Central memory CD8-positive, alpha-beta T cell (primary cell): Measurements from ENCODE around the gene STT3B.

Experiments
- ATAC-seq: fragments of 150-1000 bp; cut with Tn5 transposase; replicated peaks from 2 replicates; pipeline ENCODE4 v1.10.0; 2022; ENCODE audit warnings: mild to moderate bottlenecking, moderate FRiP score, moderate number of reproducible peaks; ENCODE audit not compliant: poor library complexity, severe bottlenecking; ENCODE audit errors: extremely low read depth
- DNase-seq, 2 donors: peaks; one replicate each; pipeline ENCODE4 v3.0.0; 2021; ENCODE audit warnings: low spot score in 2 of 2
- H3K27ac Mint-ChIP-seq: one replicate; pipeline ENCODE4 v1.8.0; 2022; ENCODE audit warnings: low read depth, mild to moderate bottlenecking, moderate library complexity, mixed read lengths
- H3K27me3 Mint-ChIP-seq: one replicate; pipeline ENCODE4 v1.8.0; 2022; ENCODE audit warnings: mixed read lengths
- H3K36me3 Mint-ChIP-seq: one replicate; pipeline ENCODE4 v1.8.0; 2022; ENCODE audit warnings: mild to moderate bottlenecking, moderate library complexity, mixed read lengths; ENCODE audit not compliant: insufficient read depth
- H3K4me1 Mint-ChIP-seq: one replicate; pipeline ENCODE4 v1.8.0; 2022; ENCODE audit warnings: mixed read lengths
- H3K4me3 Mint-ChIP-seq: one replicate; pipeline ENCODE4 v1.8.0; 2022; ENCODE audit warnings: mild to moderate bottlenecking, moderate library complexity, mixed read lengths
- H3K9me3 Mint-ChIP-seq: one replicate; pipeline ENCODE4 v1.8.0; 2022; ENCODE audit warnings: mixed read lengths

The STT3B gene

DNA sequence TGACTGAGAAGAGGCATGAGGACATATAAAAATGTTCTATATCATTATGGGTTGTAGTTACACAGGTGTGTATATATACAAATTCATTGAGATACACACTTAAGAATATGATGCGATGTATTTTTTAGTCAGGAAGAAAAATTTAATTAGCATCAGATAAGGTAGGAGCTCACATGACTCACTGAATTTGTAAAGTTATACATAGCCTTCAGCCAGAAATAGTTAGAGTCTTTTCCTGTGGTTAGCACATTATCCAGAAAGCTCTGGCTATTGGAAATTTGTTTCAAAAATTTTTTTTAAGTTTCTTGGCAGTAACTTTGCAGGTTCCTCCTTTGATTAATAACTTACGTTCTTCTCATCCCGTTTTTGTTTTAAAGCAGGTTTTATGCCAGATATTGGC is 88.6 kb downstream of the STT3B start:
- Mint-ChIP-seq H3K4me1 (peaks cover 19% of the 10 kb centered on the region), H3K9me3 (no peaks in the 10 kb centered on the region), H3K27me3 (no peaks in the 10 kb centered on the region), H3K36me3 (peaks cover 43% of the 10 kb centered on the region), H3K4me3 (no peak overlapping the region), H3K27ac (no peak overlapping the region)
- DNase-seq (no peak), ATAC-seq (no peak)

- Mint-ChIP-seq H3K27ac (no peak overlapping the region), H3K36me3 (peaks cover 48% of the 10 kb centered on the region), H3K4me1 (peaks cover 19% of the 10 kb centered on the region), H3K9me3 (no peaks in the 10 kb centered on the region), H3K27me3 (no peaks in the 10 kb centered on the region), H3K4me3 (no peak overlapping the region)
- ATAC-seq: no peak
- no peak for DNase-seq
Measured at GRCh38 chr3:31622636-31623288, 90.0 kb downstream of the STT3B start.

- ATAC-seq: no peak
- H3K36me3 Mint-ChIP-seq: peaks cover 47% of the 10 kb centered on the region
- H3K9me3 Mint-ChIP-seq: no peaks in the 10 kb centered on the region
- no peak overlapping the region for H3K4me3 Mint-ChIP-seq
- no peak for DNase-seq
- H3K27ac Mint-ChIP-seq: peak overlapping the region; percentile 20
- H3K27me3 Mint-ChIP-seq: no peaks in the 10 kb centered on the region
- peaks cover 19% of the 10 kb centered on the region for H3K4me1 Mint-ChIP-seq
Measured at GRCh38 chr3:31624083-31624709, 91.5 kb downstream of the STT3B start.

GRCh38 chr3:31625358-31625757 is 92.6 kb downstream of the STT3B start:
- H3K27ac Mint-ChIP-seq: no peak overlapping the region
- H3K4me1 Mint-ChIP-seq: peaks cover 19% of the 10 kb centered on the region
- no peaks in the 10 kb centered on the region for H3K9me3 Mint-ChIP-seq
- DNase-seq: no peak
- no peak for ATAC-seq
- no peak overlapping the region for H3K4me3 Mint-ChIP-seq
- peaks cover 51% of the 10 kb centered on the region for H3K36me3 Mint-ChIP-seq
- H3K27me3 Mint-ChIP-seq: no peaks in the 10 kb centered on the region

DNA sequence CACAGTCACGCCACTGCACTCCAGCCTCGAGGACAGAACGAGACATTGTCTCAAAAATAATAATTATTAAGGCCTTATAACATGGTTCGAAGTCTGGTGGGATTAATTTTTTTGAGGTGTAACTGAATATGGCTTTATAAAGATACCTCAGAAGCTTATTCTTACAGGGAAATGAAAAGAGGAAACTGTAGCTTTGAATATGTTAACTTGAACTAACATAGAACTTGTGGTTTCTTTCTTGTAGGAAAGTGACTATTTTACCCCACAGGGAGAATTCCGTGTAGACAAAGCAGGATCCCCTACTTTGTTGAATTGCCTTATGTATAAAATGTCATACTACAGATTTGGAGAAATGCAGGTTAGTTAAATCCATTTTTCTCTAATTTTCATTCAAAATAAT is 96.3 kb downstream of the STT3B start:
- H3K36me3 Mint-ChIP-seq: peaks cover 66% of the 10 kb centered on the region
- peaks cover 5% of the 10 kb centered on the region for H3K4me1 Mint-ChIP-seq
- DNase-seq (no peak), ATAC-seq (no peak)
- H3K9me3 Mint-ChIP-seq: no peaks in the 10 kb centered on the region
- no peaks in the 10 kb centered on the region for H3K27me3 Mint-ChIP-seq
- no peak overlapping the region for H3K4me3 Mint-ChIP-seq
- no peak overlapping the region for H3K27ac Mint-ChIP-seq

- peaks cover 20% of the 10 kb centered on the region for H3K4me1 Mint-ChIP-seq
- H3K27me3 Mint-ChIP-seq: no peaks in the 10 kb centered on the region
- H3K36me3 Mint-ChIP-seq: peaks cover 40% of the 10 kb centered on the region
- ATAC-seq: no peak
- DNase-seq: no peak
- H3K4me3 Mint-ChIP-seq: no peak overlapping the region
- H3K27ac Mint-ChIP-seq: no peak overlapping the region
- no peaks in the 10 kb centered on the region for H3K9me3 Mint-ChIP-seq
Measured at GRCh38 chr3:31634476-31634875, 101.8 kb downstream of the STT3B start.

GRCh38 chr3:31635545-31635944 is 102.8 kb downstream of the STT3B start:
- H3K4me1 Mint-ChIP-seq: peaks cover 20% of the 10 kb centered on the region
- H3K4me3 Mint-ChIP-seq: peak overlapping the region; percentile 29
- H3K27me3 Mint-ChIP-seq: no peaks in the 10 kb centered on the region
- peaks cover 31% of the 10 kb centered on the region for H3K36me3 Mint-ChIP-seq
- H3K9me3 Mint-ChIP-seq: no peaks in the 10 kb centered on the region
- H3K27ac Mint-ChIP-seq: peak overlapping the region; percentile 76
- no peak for DNase-seq
- no peak for ATAC-seq

- peaks cover 20% of the 10 kb centered on the region for H3K4me1 Mint-ChIP-seq
- DNase-seq (no peak), ATAC-seq (no peak)
- peak overlapping the region; percentile 29 for H3K4me3 Mint-ChIP-seq
- H3K36me3 Mint-ChIP-seq: peaks cover 26% of the 10 kb centered on the region
- no peaks in the 10 kb centered on the region for H3K27me3 Mint-ChIP-seq
- H3K9me3 Mint-ChIP-seq: no peaks in the 10 kb centered on the region
- peak overlapping the region; percentile 76 for H3K27ac Mint-ChIP-seq
Measured at GRCh38 chr3:31636049-31636448, 103.3 kb downstream of the STT3B start.

DNA sequence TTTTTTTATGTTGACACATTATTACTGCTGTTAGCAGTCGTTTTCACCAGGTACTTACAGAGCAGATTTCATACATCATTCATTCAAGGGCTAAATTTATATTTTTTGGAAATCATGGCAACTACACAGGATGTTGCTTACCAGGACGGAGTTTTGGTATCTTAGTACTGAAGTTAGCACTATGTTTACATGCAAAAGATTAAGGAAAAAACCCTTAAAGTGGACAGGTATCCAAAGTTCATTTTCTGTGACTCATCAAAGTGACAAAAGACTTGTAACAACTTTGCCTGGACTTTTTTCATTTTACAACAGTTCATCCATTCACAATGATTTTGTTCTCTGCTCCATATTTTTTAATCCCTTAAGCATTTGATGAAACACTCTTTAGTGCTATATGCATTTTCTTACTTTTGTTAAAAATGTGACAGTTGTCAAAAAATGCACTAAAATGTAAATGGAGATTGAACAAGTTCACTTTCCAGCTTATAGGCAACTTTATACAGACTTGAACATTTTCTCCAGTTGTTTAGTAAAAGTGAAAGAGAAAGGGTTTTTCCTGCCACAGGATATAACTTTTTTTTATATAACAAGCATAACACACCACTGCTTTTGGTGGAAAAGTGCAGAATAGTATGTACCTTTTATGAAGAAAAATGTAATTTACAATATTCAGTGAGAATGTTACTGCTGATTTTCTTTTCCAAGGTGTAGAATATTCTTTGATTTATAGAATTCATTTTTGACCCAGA is 104.1 kb downstream of the STT3B start:
- Mint-ChIP-seq H3K27me3 (no peaks in the 10 kb centered on the region), H3K4me1 (peaks cover 20% of the 10 kb centered on the region), H3K4me3 (no peak overlapping the region), H3K9me3 (no peaks in the 10 kb centered on the region), H3K36me3 (peaks cover 18% of the 10 kb centered on the region), H3K27ac (peak overlapping the region; percentile 32)
- no peak for ATAC-seq
- no peak for DNase-seq

DNA sequence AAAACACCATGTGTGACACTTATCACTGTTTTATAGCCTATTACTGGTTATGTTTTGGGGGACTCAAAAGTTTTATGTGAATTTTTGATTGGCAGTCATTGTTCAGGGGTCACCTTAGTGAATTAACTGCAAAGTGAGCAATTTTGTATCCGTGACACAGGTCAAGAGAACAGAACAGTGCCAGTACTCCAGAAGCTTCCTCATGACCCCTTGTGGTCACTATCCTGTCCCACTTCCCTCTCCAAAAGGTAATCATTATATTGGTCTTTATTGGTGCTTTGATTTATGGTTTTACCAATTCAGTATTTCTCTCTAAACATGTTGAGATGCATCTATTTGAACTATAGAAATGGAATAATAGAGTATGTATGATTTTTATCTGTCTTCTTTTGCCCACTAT is 107.1 kb downstream of the STT3B start:
- DNase-seq: no peak
- no peak overlapping the region for H3K4me3 Mint-ChIP-seq

GRCh38 chr3:31645256-31645655 is 112.5 kb downstream of the STT3B start:
- Mint-ChIP-seq H3K9me3 (peaks cover 24% of the 10 kb centered on the region), H3K4me3 (no peak overlapping the region), H3K27ac (no peak overlapping the region), H3K36me3 (peaks cover 7% of the 10 kb centered on the region), H3K4me1 (no peaks in the 10 kb centered on the region), H3K27me3 (no peaks in the 10 kb centered on the region)
- no peak for DNase-seq
- no peak for ATAC-seq

More for the DNA sequence above, 107.1 kb downstream of the STT3B start:
- Mint-ChIP-seq H3K4me1 (peaks cover 13% of the 10 kb centered on the region), H3K27ac (no peak overlapping the region), H3K9me3 (no peaks in the 10 kb centered on the region), H3K27me3 (no peaks in the 10 kb centered on the region), H3K36me3 (peaks cover 4% of the 10 kb centered on the region)
- no peak for ATAC-seq

GRCh38 chr3:31648286-31648968 is 115.7 kb downstream of the STT3B start:
- Mint-ChIP-seq H3K9me3 (peaks cover 54% of the 10 kb centered on the region), H3K27ac (no peak overlapping the region), H3K4me3 (no peak overlapping the region), H3K27me3 (no peaks in the 10 kb centered on the region), H3K36me3 (peaks cover 12% of the 10 kb centered on the region), H3K4me1 (no peaks in the 10 kb centered on the region)
- no peak for DNase-seq
- ATAC-seq: no peak
